Measurements from ENCODE around the gene PTPN11. TPM values are rescaled to one million over a fixed set of nuclear protein-coding genes. Genes with fewer than 3 reads are reported as not detected.
"Not testable (repeated sequence)": the region's sequence is repeated elsewhere in the genome, so short reads cannot be mapped to it uniquely, and the experiment has no call there.

PTPN11 gene
- total RNA-seq, 1 donor from 2014 or later: 92.1 TPM

DNA sequence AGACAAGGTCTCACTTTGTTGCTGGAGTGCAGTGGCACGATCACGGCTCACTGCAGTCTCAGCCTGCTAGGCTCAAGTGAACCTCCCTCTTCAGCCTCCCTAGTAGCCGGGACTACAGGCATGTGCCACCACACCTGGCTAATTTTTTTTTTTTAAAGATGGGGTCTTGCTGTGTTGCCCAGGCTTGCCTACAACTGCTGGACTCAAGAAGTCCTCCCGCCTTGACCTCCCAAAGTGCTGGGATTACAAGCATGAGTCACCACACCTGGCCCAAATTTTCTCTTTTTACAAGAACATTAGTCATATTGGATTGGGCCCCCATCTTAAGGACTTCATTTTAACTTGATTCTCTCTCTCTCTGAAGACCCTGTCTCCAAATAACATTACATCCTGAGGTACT lies 29.5 kb upstream of the PTPN11 start:
- H3K4me1 Mint-ChIP-seq: peaks cover 6% of the 10 kb centered on the region
- H3K36me3 Mint-ChIP-seq (ENCODE audit: low read depth): no peaks in the 10 kb centered on the region
- H3K9me3 Mint-ChIP-seq: no peaks in the 10 kb centered on the region
- peaks cover 12% of the 10 kb centered on the region for H3K27me3 Mint-ChIP-seq (ENCODE audit: low read depth)
- no peak overlapping the region for H3K4me3 Mint-ChIP-seq
- TF ChIP-seq, protein P1, sequence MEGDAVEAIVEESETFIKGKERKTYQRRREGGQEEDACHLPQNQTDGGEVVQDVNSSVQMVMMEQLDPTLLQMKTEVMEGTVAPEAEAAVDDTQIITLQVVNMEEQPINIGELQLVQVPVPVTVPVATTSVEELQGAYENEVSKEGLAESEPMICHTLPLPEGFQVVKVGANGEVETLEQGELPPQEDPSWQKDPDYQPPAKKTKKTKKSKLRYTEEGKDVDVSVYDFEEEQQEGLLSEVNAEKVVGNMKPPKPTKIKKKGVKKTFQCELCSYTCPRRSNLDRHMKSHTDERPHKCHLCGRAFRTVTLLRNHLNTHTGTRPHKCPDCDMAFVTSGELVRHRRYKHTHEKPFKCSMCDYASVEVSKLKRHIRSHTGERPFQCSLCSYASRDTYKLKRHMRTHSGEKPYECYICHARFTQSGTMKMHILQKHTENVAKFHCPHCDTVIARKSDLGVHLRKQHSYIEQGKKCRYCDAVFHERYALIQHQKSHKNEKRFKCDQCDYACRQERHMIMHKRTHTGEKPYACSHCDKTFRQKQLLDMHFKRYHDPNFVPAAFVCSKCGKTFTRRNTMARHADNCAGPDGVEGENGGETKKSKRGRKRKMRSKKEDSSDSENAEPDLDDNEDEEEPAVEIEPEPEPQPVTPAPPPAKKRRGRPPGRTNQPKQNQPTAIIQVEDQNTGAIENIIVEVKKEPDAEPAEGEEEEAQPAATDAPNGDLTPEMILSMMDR (conservative IDR thresholded peaks at IDR 0.05): no peak
- DNase-seq (ENCODE audit: low read depth, low spot score): no peak
- H3K27ac Mint-ChIP-seq (ENCODE audit: unreplicated experiment): no peak overlapping the region

DNA sequence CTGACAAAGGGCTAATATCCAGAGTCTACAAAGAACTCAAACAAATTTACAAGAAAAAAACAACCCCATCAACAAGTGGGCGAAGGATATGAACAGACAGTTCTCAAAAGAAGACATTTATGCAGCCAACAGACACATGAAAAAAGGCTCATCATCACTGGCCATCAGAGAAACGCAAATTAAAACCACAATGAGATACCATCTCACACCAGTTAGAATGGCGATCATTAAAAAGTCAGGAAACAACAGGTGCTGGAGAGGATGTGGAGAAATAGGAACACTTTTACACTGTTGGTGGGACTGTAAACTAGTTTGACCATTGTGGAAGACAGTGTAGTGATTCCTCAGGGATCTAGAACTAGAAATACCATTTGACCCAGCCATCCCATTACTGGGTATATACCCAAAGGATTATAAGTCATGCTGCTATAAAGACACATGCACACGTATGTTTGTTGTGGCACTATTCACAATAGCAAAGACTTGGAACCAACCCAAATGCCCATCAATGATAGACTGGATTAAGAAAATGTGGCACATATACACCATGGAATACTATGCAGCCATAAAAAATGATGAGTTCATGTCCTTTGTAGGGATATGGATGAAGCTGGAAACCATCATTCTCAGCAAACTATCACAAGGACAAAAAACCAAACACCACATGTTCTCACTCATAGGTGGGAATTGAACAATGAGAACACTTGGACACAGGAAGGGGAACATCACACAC lies 28.7 kb upstream of the PTPN11 start:
- not testable (repeated sequence) for H3K36me3 Mint-ChIP-seq (ENCODE audit: low read depth); H3K9me3 Mint-ChIP-seq; H3K27ac Mint-ChIP-seq (ENCODE audit: unreplicated experiment); H3K4me1 Mint-ChIP-seq; H3K4me3 Mint-ChIP-seq; DNase-seq (ENCODE audit: low read depth, low spot score)
- peaks cover 12% of the 10 kb centered on the region for H3K27me3 Mint-ChIP-seq (ENCODE audit: low read depth)

DNA sequence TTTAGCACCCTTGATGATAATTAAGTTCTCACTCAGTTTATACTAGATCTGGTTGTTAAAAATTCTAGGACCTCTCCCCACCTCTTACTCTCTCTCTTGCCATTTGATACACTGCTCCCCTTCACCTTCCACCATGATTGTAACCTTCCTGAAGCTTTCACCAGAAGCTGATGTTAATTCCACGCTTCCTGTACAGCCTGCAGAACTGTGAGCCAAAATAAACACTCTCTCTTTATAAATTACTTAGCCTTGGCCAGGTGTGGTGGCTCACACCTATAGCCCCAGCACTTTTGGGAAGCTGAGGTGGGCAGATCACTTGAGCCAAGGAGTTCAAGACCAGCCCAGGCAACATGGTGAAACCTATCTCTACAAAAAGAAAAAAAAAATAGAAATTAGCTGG lies 25.4 kb upstream of the PTPN11 start:
- Mint-ChIP-seq H3K4me1 (no peaks in the 10 kb centered on the region), H3K4me3 (no peak overlapping the region), H3K27me3 (ENCODE audit: low read depth) (peaks cover 10% of the 10 kb centered on the region), H3K9me3 (peaks cover 3% of the 10 kb centered on the region), H3K36me3 (ENCODE audit: low read depth) (peaks cover 4% of the 10 kb centered on the region), H3K27ac (ENCODE audit: unreplicated experiment) (no peak overlapping the region)
- no peak for DNase-seq (ENCODE audit: low read depth, low spot score)
- TF ChIP-seq, protein P1 (conservative IDR thresholded peaks at IDR 0.05): no peak

DNA sequence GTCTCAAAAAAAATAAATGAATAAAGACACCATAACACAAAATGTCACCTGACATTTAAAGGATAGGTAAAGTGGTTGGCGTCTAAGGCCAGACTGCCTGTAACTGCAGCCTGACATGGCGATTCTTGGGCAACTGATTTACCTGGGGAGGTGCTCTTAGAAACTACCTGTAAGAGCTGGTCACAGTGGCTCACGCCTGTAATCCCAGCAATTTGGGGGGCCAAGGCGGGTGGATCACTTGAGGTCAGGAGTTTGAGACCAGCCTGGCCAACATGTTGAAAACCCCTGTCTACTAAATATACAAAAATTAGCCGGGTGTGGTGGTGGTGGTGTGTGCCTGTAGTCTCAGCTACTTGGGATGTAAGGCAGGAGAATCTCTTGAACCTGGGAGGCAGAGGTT lies 17.7 kb upstream of the PTPN11 start:
- peaks cover 12% of the 10 kb centered on the region for H3K36me3 Mint-ChIP-seq (ENCODE audit: low read depth)

DNA sequence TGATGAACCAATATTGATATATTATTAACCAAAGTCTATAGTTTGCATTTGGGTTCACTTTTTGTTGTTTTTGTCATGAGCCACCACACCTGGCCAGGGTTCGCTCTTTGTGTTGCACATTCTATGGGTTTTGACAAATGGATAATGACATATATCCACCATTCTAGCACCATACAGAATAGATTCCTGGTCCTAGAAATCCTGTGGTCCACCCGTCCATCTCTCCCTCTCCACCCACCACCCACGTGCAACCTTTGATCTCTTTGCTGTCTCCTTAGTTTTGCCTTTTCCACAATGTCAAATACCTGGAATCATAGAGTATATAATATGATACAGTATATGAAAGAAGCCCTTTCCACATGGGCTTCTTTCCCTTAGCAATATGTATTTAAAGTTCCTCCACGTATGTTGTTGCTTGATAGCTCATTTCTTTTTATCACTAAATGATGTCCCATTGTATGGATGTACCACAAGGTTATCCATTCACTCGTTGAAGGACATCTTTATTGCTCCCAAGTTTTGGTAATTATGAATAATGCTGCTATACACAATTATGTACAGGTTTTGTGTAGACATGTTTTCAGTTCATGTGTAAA lies 16.7 kb upstream of the PTPN11 start:
- H3K4me3 Mint-ChIP-seq: no peak overlapping the region
- no peak for DNase-seq (ENCODE audit: low read depth, low spot score)
- H3K4me1 Mint-ChIP-seq: peaks cover 10% of the 10 kb centered on the region
- H3K27me3 Mint-ChIP-seq (ENCODE audit: low read depth): no peaks in the 10 kb centered on the region
- H3K9me3 Mint-ChIP-seq: no peaks in the 10 kb centered on the region
- TF ChIP-seq, protein P1 (conservative IDR thresholded peaks at IDR 0.05): no peak
- H3K36me3 Mint-ChIP-seq (ENCODE audit: low read depth): peaks cover 13% of the 10 kb centered on the region
- H3K27ac Mint-ChIP-seq (ENCODE audit: unreplicated experiment): no peak overlapping the region

More for the DNA sequence above, 17.7 kb upstream of the PTPN11 start:
- Mint-ChIP-seq H3K27ac (ENCODE audit: unreplicated experiment) (no peak overlapping the region), H3K4me3 (no peak overlapping the region), H3K9me3 (no peaks in the 10 kb centered on the region), H3K4me1 (peaks cover 5% of the 10 kb centered on the region), H3K27me3 (ENCODE audit: low read depth) (peaks cover 3% of the 10 kb centered on the region)
- TF ChIP-seq, protein P1 (conservative IDR thresholded peaks at IDR 0.05): no peak
- DNase-seq (ENCODE audit: low read depth, low spot score): no peak

Data from neural crest cell (in vitro differentiated cells).